Inferior parietal cortex (tissue), 1 donor: ENCODE measurements around the gene TEX19.
A peak's percentile ranks its signal among the peaks of the same experiment; 100 is the strongest.

Source experiments
- DNase-seq: peaks from one replicate; pipeline ENCODE4 v3.0.0-alpha.2; 2016; ENCODE audit errors: extremely low spot score

The TEX19 gene

DNA sequence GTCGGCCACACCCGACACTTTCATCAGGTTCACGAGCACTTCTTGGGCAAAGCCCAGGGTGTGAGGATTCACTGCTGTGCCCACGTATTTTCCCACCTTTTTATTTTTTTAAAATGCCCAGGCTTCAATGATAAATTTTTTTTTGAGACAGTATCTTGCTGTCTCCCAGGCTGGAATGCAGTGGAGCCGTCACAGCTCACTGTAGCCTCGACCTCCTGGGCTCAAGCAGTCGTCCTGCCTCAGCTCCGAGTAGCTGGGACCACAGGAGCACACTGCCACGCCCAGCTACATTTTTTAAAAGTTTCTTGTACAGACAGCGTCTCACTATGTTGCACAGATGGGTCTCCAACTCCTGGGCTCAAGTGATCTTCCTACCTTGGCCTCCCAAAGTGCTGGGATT, 30.3 kb downstream of the TEX19 start:
- DNase-seq = no peak

DNA sequence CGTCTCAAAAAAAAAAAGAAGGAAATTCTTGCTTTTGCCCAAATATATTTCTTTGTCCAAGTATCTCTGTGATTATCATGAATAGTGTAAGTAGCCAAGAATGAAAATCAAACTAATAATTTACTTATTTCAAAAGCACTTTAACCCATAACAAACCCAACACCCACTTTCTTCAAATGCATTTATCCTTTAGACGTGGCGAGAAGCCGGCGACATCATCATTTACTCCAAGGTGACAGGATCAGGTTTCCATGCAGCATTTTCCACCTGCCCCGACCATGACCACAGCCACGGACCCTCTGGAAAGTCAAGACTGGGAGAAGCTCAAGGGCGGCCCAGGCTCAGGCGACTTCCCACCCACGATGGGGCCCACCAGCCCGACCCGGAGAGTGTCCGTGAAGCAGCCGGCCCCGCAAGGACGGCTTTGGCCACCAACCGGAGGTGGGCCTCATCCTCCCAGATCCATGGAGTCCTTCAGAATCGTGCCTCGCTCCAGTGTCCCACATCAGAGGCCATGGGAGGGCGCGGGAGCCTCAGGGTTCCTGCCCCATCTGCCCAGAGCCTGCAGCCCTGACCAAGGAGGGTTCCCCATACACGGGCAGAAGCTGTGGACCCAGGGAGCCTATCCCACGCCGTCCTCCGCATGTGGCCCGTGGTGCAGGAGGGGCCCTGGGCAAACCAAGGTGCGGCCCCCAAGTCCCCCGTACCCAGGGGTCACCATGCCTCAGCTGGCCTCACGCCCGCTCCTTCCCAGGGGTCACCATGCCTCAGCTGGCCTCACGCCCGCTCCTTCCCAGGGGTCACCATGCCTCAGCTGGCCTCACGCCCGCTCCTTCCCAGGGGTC, 31.2 kb downstream of the TEX19 start:
- no peak for DNase-seq

GRCh38 chr17:82390860-82391435, 31.9 kb downstream of the TEX19 start:
- DNase-seq = no peak

GRCh38 chr17:82391496-82392066, 32.5 kb downstream of the TEX19 start:
- DNase-seq = no peak

- DNase-seq = no peak
Measured at GRCh38 chr17:82392209-82392920, 33.3 kb downstream of the TEX19 start.

DNA sequence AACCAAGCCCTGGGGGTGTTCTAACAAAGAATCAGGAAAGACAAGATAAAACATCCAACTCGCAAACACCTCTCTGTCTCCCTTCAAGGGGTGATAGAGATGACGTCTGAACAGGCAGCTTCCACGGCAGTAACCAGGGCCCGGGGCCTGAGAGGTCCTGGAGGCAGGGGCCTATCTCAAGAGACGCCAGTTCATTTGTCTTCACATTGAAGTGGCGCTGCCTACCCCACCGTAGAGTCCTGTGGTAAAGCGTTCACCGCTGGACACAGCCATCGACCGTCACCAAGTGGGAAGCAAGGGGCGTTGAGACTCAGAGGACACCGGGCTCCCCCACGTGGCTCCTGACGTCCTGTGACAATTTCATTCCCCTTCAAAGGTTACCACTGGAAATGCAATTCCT, 33.9 kb downstream of the TEX19 start:
- no peak for DNase-seq

- no peak for DNase-seq
Measured at GRCh38 chr17:82394278-82394677, 35.2 kb downstream of the TEX19 start.

GRCh38 chr17:82396601-82397435, 37.8 kb downstream of the TEX19 start:
- no peak for DNase-seq

- no peak for DNase-seq
Measured at GRCh38 chr17:82397449-82398335, 38.6 kb downstream of the TEX19 start.

DNA sequence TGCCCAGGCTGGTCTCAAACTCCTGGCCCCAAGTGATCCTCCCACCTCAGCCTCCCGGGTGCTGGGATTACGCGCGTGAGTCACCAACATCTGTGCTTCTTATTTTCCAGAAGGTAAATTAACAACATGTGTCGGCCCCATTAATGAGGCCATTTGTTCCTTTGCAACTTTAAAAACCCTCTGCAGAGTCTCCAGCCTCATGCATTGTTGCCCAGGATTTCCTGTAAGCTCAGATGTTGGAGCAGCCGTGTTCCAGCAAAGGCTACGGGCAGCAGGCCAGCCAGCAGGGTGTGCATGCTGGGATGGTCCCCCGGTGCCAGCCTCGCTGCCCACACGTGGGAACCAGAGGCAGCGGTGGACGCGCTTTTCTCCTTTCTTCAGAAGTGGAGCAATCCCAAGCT, 40.0 kb downstream of the TEX19 start:
- DNase-seq = peak; percentile 39

GRCh38 chr17:82399601-82400101, 40.6 kb downstream of the TEX19 start:
- DNase-seq = no peak

- no peak for DNase-seq
Measured at GRCh38 chr17:82400206-82400605, 41.2 kb downstream of the TEX19 start.

DNA sequence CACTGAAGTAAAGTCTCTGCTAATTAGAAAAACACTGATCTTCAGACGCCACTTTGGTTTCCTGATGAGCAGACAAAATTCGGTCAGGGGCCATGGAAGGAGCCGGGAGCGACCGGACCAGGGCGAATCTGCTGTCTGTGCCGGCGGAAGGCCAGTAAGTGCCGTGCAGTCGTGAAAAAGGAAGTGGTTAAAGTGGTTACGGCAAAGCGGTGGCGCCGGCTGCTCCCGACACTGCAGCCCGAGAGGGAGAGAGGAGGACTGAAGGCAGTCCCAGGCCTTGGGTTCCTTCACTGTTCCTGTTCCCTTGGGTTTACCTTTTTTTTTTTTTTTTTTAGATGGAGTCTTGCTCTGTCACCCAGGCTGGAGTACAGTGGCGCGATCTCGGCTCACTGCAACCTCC, 41.8 kb downstream of the TEX19 start:
- DNase-seq = no peak

- no peak for DNase-seq
Measured at GRCh38 chr17:82402865-82403264, 43.8 kb downstream of the TEX19 start.

DNA sequence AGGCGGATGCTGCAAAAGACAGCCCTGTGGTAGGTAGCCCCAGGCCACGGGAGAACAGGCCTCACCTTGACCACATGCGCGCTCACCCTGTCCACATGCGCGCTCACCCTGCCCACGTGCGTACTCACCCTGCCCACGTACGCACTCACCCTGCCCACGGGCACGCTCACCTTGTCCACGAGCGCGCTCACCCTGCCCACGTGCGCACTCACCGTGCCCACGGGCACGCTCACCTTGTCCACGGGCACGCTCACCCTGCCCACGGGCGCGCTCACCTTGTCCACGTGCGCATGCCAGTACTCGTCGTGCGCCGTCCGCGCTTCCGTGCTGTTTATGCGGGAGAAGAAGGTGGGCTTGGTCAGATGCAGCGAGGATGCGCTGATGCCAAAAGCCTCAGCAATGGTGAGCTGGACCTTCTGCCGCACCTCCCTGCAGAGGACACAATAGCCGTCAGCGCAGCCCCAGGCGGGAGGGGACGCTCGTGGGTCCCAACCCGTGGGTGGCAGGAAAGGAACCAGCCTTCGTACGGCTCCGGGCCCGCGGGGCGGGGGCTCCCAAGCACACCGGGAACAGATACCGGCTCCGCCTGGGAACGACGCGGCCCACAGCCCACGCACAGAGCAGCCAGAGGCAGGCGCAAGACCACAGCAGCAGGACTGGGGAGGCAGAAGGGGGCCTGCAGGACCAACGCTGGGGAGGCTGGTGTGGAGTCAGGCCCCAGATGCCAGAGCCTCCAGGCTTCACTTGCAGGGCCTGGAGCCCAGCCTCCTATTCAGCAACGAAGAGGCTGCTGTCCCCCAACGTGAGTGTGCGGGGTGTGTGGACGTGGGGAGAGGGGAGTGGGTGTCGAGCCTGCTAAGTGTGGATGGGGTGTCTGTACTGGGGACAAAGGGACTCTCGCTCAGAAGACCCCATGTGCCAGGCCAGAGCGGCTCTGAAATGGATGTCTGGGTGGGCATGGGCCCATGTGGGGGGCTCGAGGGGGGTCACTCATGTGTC, 44.9 kb downstream of the TEX19 start:
- DNase-seq = no peak

DNA sequence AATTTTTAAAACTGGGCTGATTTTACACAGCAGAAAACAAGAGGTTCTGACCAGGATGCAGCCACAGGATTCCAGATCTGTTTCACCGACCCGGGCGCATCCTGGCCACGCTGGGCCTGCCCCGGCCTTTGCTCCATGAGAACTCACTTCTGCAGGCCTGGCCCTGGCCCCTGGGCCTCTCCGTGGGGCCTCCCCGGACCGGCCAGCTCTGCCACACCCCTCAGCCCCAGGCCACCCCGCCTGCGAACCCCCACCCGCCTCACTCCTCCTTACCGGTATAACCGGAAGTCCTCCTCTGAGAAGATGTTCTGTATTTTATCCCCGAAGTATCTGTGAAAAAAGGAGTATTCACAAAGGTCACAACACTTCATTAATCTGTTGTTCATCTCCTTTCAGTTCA, 46.0 kb downstream of the TEX19 start:
- DNase-seq = no peak

- no peak for DNase-seq
Measured at GRCh38 chr17:82406131-82406671, 47.2 kb downstream of the TEX19 start.

DNA sequence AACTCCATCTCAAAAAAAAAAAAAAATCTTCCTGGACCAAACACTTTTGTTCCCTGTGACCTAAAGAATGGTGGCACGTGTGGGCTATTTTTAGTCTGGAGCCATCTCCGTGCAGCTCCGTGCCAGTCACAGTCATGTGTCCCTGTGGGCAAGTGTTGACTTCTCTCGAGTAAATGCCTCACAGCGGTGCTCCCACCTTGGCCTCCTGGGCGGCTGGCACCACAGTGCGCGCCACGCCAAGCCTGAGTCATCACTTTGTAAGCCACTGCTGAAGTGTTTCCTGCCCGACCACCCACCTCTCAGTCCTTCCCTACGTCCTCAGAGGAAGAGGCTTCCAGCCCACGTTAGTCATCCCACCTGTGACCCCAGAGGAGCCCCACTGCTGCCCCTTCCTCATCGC, 48.2 kb downstream of the TEX19 start:
- no peak for DNase-seq
